ENCODE measurements around the gene COBL. TPM values are rescaled to one million over a fixed set of nuclear protein-coding genes. Genes with fewer than 3 reads are reported as not detected.
"Not testable (repeated sequence)": the region's sequence is repeated elsewhere in the genome, so short reads cannot be mapped to it uniquely, and the experiment has no call there.

The COBL gene
- total RNA-seq, 1 experiment from 2014 or later: 63.6 TPM

DNA sequence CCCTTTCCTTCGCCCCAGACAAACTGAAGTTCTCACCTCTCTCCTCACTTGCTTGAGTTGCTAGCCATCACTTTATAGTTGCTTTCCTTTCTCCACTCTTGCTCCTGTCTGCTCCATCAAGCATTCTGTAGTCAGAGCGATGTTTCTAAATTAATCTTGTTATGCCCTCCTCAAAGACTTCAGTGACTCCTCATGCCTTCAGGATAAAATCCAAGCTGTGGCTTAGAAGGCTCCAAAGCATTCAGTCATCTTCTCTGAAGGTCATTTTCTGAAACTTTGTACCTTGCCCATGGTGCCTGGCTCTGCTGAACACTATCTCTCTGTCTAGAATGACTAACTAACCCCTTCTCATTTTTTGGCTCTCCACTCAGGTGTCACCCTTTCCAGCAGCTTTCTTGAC is 311.5 kb downstream of the COBL start:
- POLR2A ChIA-PET: no interaction called here
- H3K4me3 Mint-ChIP-seq (ENCODE audit: unreplicated experiment): no peak overlapping the region
- DNase-seq: no peak
- peaks cover 9% of the 10 kb centered on the region for H3K9me3 Mint-ChIP-seq (ENCODE audit: unreplicated experiment)
- BruUV-seq (replicated peaks): no TSS peak
- no peaks in the 10 kb centered on the region for H3K36me3 Mint-ChIP-seq (ENCODE audit: insufficient read depth, unreplicated experiment)
- 0 out of 2 replicates have a peak, but pooled peaks cover 1% of the 10 kb centered on the region for H3K9me3 ChIP-seq
- TF ChIP-seq, protein P1, sequence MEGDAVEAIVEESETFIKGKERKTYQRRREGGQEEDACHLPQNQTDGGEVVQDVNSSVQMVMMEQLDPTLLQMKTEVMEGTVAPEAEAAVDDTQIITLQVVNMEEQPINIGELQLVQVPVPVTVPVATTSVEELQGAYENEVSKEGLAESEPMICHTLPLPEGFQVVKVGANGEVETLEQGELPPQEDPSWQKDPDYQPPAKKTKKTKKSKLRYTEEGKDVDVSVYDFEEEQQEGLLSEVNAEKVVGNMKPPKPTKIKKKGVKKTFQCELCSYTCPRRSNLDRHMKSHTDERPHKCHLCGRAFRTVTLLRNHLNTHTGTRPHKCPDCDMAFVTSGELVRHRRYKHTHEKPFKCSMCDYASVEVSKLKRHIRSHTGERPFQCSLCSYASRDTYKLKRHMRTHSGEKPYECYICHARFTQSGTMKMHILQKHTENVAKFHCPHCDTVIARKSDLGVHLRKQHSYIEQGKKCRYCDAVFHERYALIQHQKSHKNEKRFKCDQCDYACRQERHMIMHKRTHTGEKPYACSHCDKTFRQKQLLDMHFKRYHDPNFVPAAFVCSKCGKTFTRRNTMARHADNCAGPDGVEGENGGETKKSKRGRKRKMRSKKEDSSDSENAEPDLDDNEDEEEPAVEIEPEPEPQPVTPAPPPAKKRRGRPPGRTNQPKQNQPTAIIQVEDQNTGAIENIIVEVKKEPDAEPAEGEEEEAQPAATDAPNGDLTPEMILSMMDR (IDR thresholded peaks at IDR 0.05; ENCODE audit: insufficient read depth in 1 of 2, low read depth in 1 of 2, low read length in 1 of 2, severe bottlenecking in 1 of 2, unreplicated experiment in 1 of 2): no peak
- no peak overlapping the region for H3K27ac Mint-ChIP-seq (ENCODE audit: unreplicated experiment)
- no peaks in the 10 kb centered on the region for H3K4me1 Mint-ChIP-seq (ENCODE audit: low read depth, unreplicated experiment)
- H3K27me3 Mint-ChIP-seq (ENCODE audit: insufficient read depth, unreplicated experiment): no peaks in the 10 kb centered on the region
- CTCF ChIA-PET: no interaction called here
- no peaks in the 10 kb centered on the region for H3K4me1 ChIP-seq
- no peaks in the 10 kb centered on the region for H3K27me3 ChIP-seq (replicated peaks; ENCODE audit: control insufficient read depth, insufficient read depth, low read length)
- intact Hi-C loops (cut with micrococcal nuclease; ENCODE audit: unreplicated experiment): loop anchor here (10.0 kb wide), 1 partner anchor 370 kb away; no protein-coding TSS in a partner anchor
- no peak overlapping the region for H3K4me3 ChIP-seq (ENCODE audit: low read depth, low read length)
- H3K36me3 ChIP-seq (ENCODE audit: control insufficient read depth, insufficient read depth, low read length): no peaks in the 10 kb centered on the region

DNA sequence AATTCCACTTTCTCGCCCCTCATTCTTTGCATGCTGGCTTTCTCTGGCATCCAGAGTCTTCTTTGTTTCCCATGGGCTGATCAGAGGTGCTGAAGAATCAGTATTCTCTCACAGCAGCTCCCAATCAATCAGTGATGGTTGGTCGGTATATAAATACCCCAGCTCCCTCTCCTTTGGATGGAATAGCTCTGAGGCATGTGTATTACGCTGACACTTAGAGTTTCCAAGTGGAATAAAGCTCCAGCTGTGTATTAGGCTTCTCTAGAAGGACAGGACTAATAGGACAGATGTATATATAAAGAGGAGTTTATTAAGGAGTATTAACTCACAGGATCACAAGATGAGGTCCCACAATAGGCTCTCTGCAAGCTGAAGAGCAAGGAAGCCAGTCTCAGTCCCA is 315.7 kb downstream of the COBL start:
- Histone ChIP-seq H3K36me3 (ENCODE audit: control insufficient read depth, insufficient read depth, low read length) (no peaks in the 10 kb centered on the region), H3K4me1 (no peaks in the 10 kb centered on the region), H3K9me3 (0 out of 2 replicates have a peak, but pooled peaks cover 2% of the 10 kb centered on the region), H3K27me3 (replicated peaks; ENCODE audit: control insufficient read depth, insufficient read depth, low read length) (no peaks in the 10 kb centered on the region), H3K4me3 (ENCODE audit: low read depth, low read length) (no peak overlapping the region)
- DNase-seq: no peak
- ChIA-PET POLR2A (no interaction called here), CTCF (no interaction called here)
- TF ChIP-seq, protein P1 (IDR thresholded peaks at IDR 0.05; ENCODE audit: insufficient read depth in 1 of 2, low read depth in 1 of 2, low read length in 1 of 2, severe bottlenecking in 1 of 2, unreplicated experiment in 1 of 2): no peak
- intact Hi-C loops (cut with micrococcal nuclease; ENCODE audit: unreplicated experiment): loop anchor here (5.0 to 10.0 kb wide), 2 partner anchors 209 to 366 kb away; no protein-coding TSS in a partner anchor
- BruUV-seq (replicated peaks): no TSS peak
- Mint-ChIP-seq H3K27ac (ENCODE audit: unreplicated experiment) (no peak overlapping the region), H3K4me1 (ENCODE audit: low read depth, unreplicated experiment) (no peaks in the 10 kb centered on the region), H3K27me3 (ENCODE audit: insufficient read depth, unreplicated experiment) (no peaks in the 10 kb centered on the region), H3K9me3 (ENCODE audit: unreplicated experiment) (peaks cover 9% of the 10 kb centered on the region), H3K36me3 (ENCODE audit: insufficient read depth, unreplicated experiment) (no peaks in the 10 kb centered on the region), H3K4me3 (ENCODE audit: unreplicated experiment) (no peak overlapping the region)

DNA sequence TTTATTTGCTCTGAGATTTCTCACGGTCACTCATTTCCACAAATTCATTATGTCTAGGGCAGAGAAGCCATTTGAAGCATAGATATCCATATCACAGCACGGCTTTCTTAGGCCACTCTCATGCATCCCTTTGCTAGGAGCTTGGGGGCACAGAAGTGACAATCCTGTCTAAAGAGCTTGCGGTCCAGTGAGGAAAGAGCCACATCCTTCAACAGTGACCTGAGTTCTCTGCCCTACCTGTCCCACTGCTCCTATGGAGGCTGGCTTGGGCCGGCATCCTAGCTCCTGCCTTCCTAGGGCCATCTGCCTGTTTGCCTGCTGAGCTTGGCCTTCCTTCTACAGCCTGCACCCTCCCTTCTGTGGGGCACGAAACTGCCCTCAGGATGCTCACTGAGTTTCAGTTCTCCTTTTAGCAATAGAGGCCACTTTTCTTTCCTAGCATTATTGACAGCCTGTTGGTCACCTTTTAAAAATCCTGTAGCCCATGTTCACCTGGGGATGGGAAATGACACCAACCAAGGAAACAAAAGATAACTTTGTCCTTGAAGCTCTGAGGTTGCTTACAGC is 321.8 kb downstream of the COBL start:
- DNase-seq: no peak
- no peak overlapping the region for H3K27ac Mint-ChIP-seq (ENCODE audit: unreplicated experiment)
- Histone ChIP-seq H3K4me3 (ENCODE audit: low read depth, low read length) (no peak overlapping the region), H3K9me3 (no peaks in the 10 kb centered on the region), H3K27me3 (replicated peaks; ENCODE audit: control insufficient read depth, insufficient read depth, low read length) (no peaks in the 10 kb centered on the region), H3K4me1 (no peaks in the 10 kb centered on the region), H3K36me3 (ENCODE audit: control insufficient read depth, insufficient read depth, low read length) (no peaks in the 10 kb centered on the region)
- no peak overlapping the region for H3K4me3 Mint-ChIP-seq (ENCODE audit: unreplicated experiment)
- ChIA-PET POLR2A (no interaction called here), CTCF (no interaction called here)
- H3K36me3 Mint-ChIP-seq (ENCODE audit: insufficient read depth, unreplicated experiment): no peaks in the 10 kb centered on the region
- intact Hi-C loops (cut with micrococcal nuclease; ENCODE audit: unreplicated experiment): no loop called here
- BruUV-seq (replicated peaks): no TSS peak
- TF ChIP-seq, protein P1 (IDR thresholded peaks at IDR 0.05; ENCODE audit: insufficient read depth in 1 of 2, low read depth in 1 of 2, low read length in 1 of 2, severe bottlenecking in 1 of 2, unreplicated experiment in 1 of 2): no peak
- H3K9me3 Mint-ChIP-seq (ENCODE audit: unreplicated experiment): no peaks in the 10 kb centered on the region
- H3K4me1 Mint-ChIP-seq (ENCODE audit: low read depth, unreplicated experiment): no peaks in the 10 kb centered on the region
- peaks cover 6% of the 10 kb centered on the region for H3K27me3 Mint-ChIP-seq (ENCODE audit: insufficient read depth, unreplicated experiment)

DNA sequence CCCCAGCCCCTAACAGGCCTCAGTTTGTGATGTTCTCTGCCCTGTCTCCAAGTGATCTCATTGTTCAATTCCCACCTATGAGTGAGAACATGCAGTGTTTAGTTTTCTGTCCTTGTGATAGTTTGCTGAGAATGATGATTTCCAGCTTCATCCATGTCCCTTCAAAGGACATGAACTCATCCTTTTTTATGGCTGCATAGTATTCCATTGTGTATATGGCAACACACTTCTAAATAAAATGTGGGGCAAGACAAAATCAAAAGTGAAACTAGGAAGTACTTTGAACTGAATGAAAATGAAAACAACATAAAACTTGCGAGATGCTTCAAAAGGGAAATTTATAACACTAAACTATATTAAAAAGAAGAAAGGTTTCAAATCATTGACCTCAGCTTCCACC is 326.4 kb downstream of the COBL start:
- H3K27ac Mint-ChIP-seq (ENCODE audit: unreplicated experiment); CTCF ChIA-PET; POLR2A ChIA-PET; H3K4me1 ChIP-seq; H3K27me3 Mint-ChIP-seq (ENCODE audit: insufficient read depth, unreplicated experiment); H3K36me3 Mint-ChIP-seq (ENCODE audit: insufficient read depth, unreplicated experiment); H3K4me1 Mint-ChIP-seq (ENCODE audit: low read depth, unreplicated experiment); H3K4me3 Mint-ChIP-seq (ENCODE audit: unreplicated experiment); BruUV-seq (replicated peaks); DNase-seq; H3K27me3 ChIP-seq (replicated peaks; ENCODE audit: control insufficient read depth, insufficient read depth, low read length); H3K9me3 ChIP-seq; intact Hi-C loops (cut with micrococcal nuclease; ENCODE audit: unreplicated experiment); H3K9me3 Mint-ChIP-seq (ENCODE audit: unreplicated experiment); H3K36me3 ChIP-seq (ENCODE audit: control insufficient read depth, insufficient read depth, low read length); H3K4me3 ChIP-seq (ENCODE audit: low read depth, low read length): not testable (repeated sequence)

Data from Caco-2 (cell line).